Neural progenitor cell (in vitro differentiated cells): ENCODE measurements around the gene TICRR.

ENCODE experiments used
- EZH2phosphoT487 ChIP-seq: fragments of 200-600 bp; sonication (generic); IDR thresholded peaks from 2 replicates; pipeline ENCODE4 v1.6.1; 2017; ENCODE audit warnings: antibody characterized with exemption
- TF ChIP-seq, protein P1 (sequence below): fragments of 200-600 bp; sonication (generic); IDR thresholded peaks from 2 replicates; pipeline ENCODE4 v1.5.1; 2017; ENCODE audit warnings: antibody characterized with exemption, mild to moderate bottlenecking

DNA sequence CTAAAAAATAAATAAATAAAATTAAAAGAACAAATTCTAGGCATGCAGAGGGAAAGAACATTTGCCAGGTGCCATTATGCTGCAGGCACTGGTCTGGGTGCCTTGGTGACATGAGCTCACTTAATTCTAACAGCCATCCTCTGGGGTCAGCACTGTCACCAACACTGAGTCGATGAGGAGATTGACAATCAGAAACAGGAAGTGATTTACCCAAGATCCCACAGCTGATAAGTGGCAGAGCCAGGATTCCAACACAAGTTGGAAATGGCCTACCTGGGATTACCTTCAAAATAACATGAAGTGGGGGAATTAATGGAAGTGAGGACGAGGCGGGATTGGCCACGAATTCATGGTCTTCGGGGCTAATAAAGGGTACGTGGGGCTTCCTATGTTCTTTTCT, 100.3 kb downstream of the TICRR start:
- TF ChIP-seq, protein P1, sequence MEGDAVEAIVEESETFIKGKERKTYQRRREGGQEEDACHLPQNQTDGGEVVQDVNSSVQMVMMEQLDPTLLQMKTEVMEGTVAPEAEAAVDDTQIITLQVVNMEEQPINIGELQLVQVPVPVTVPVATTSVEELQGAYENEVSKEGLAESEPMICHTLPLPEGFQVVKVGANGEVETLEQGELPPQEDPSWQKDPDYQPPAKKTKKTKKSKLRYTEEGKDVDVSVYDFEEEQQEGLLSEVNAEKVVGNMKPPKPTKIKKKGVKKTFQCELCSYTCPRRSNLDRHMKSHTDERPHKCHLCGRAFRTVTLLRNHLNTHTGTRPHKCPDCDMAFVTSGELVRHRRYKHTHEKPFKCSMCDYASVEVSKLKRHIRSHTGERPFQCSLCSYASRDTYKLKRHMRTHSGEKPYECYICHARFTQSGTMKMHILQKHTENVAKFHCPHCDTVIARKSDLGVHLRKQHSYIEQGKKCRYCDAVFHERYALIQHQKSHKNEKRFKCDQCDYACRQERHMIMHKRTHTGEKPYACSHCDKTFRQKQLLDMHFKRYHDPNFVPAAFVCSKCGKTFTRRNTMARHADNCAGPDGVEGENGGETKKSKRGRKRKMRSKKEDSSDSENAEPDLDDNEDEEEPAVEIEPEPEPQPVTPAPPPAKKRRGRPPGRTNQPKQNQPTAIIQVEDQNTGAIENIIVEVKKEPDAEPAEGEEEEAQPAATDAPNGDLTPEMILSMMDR: no peak
- TF ChIP-seq EZH2phosphoT487: no peak
